WTC11 (cell line): ENCODE results near the gene SCUBE1. TPM values are rescaled to one million over a fixed set of nuclear protein-coding genes. Genes with fewer than 3 reads are reported as not detected.
A peak's percentile ranks its signal among the peaks of the same experiment; 100 is the strongest.

Experiments used
- ATAC-seq: fragments of 200-7000 bp; cut with Tn5 transposase; 2 replicates; pipeline ENCODE4 v1.10.0; 2021; ENCODE audit warnings: mild to moderate bottlenecking, moderate library complexity
- CTCF ChIA-PET: fragments of 300-600 bp; sonication (Branson Sonifier 250); formaldehyde crosslinking; loops from one replicate; lab custom pipeline; 2021; ENCODE audit warnings: antibody characterized with exemption; lab: Charles Lee
- POLR2A ChIA-PET: fragments of 350-600 bp; sonication (Branson Sonifier 250); formaldehyde crosslinking; loops from one replicate; lab custom pipeline; 2021; ENCODE audit warnings: antibody characterized with exemption; lab: Charles Lee
- DNase-seq: peaks from one replicate; pipeline ENCODE4 v3.0.0; 2021; ENCODE audit warnings: low spot score
- H3K27ac Mint-ChIP-seq: 2 replicates; pipeline ENCODE4 v1.8.0; 2021; ENCODE audit warnings: mixed read lengths
- H3K27me3 Mint-ChIP-seq: 2 replicates; pipeline ENCODE4 v1.8.0; 2021; ENCODE audit warnings: low read depth, mild to moderate bottlenecking, moderate library complexity, mixed read lengths
- H3K36me3 Mint-ChIP-seq: 2 replicates; pipeline ENCODE4 v1.8.0; 2021; ENCODE audit warnings: mixed read lengths
- H3K4me1 Mint-ChIP-seq: 2 replicates; pipeline ENCODE4 v1.8.0; 2022; ENCODE audit warnings: mixed read lengths
- H3K4me3 Mint-ChIP-seq: 2 replicates; pipeline ENCODE4 v1.8.0; 2021; ENCODE audit warnings: mild to moderate bottlenecking, moderate library complexity, mixed read lengths
- H3K9me3 Mint-ChIP-seq: 2 replicates; pipeline ENCODE4 v1.8.0; 2021; ENCODE audit warnings: mixed read lengths
- FOXP1 ChIP-seq: sonication (generic); formaldehyde crosslinking; IDR thresholded peaks from 2 replicates; pipeline ENCODE4 v1.8.0; 2022; ENCODE audit warnings: missing genetic modification reagents, mild to moderate bottlenecking, moderate library complexity, borderline replicate concordance
- GRHL2 ChIP-seq: fragments of 250-450 bp; sonication (Bioruptor Pico); IDR thresholded peaks from 2 replicates; pipeline ENCODE4 v1.8.0; 2022; ENCODE audit warnings: mild to moderate bottlenecking, moderate library complexity; ENCODE audit not compliant: insufficient replicate concordance, severe bottlenecking
- NR2C2 ChIP-seq: sonication (generic); formaldehyde crosslinking; IDR thresholded peaks from 2 replicates; pipeline ENCODE4 v1.8.0; 2022; ENCODE audit warnings: mild to moderate bottlenecking, missing genetic modification reagents
- SMAD3 ChIP-seq: sonication (generic); formaldehyde crosslinking; IDR thresholded peaks from 2 replicates; pipeline ENCODE4 v1.8.0; 2022; ENCODE audit warnings: missing genetic modification reagents, mild to moderate bottlenecking, borderline replicate concordance
- TCF7 ChIP-seq: sonication (generic); formaldehyde crosslinking; IDR thresholded peaks from 2 replicates; pipeline ENCODE4 v1.8.0; 2022; ENCODE audit warnings: mild to moderate bottlenecking, low read depth, missing genetic modification reagents, moderate library complexity
- TP53 ChIP-seq: sonication (generic); formaldehyde crosslinking; IDR thresholded peaks from 2 replicates; pipeline ENCODE4 v1.8.1; 2023; ENCODE audit warnings: mild to moderate bottlenecking, missing genetic modification reagents
- ZBTB21 ChIP-seq: sonication (generic); formaldehyde crosslinking; IDR thresholded peaks from 2 replicates; pipeline ENCODE4 v1.8.1; 2023; ENCODE audit warnings: mild to moderate bottlenecking, missing genetic modification reagents, borderline replicate concordance
- ZNF138 ChIP-seq: sonication (generic); formaldehyde crosslinking; conservative IDR thresholded peaks from 2 replicates; pipeline ENCODE4 v1.8.1; 2022; ENCODE audit warnings: mild to moderate bottlenecking, moderate library complexity, missing genetic modification reagents
- ZNF232 ChIP-seq: sonication (generic); formaldehyde crosslinking; IDR thresholded peaks from 2 replicates; pipeline ENCODE4 v1.8.0; 2022; ENCODE audit warnings: mild to moderate bottlenecking, missing genetic modification reagents
- ZNF317 ChIP-seq: sonication (generic); formaldehyde crosslinking; IDR thresholded peaks from 2 replicates; pipeline ENCODE4 v1.8.1; 2023; ENCODE audit warnings: low read depth, mild to moderate bottlenecking, moderate library complexity, missing genetic modification reagents, borderline replicate concordance
- total RNA-seq: library from RNA; stranded (reverse); gene quantifications from 3 replicates; pipeline ENCODE4 v1.2.3, GENCODE V29; 2021
- TF ChIP-seq, protein P1 (sequence below): fragments of 200-600 bp; IDR thresholded peaks from 2 replicates; pipeline ENCODE4 v1.8.0; 2022; ENCODE audit warnings: antibody characterized with exemption
- TF ChIP-seq, protein P2 (sequence below): sonication (generic); formaldehyde crosslinking; IDR thresholded peaks from 2 replicates; pipeline ENCODE4 v1.8.0; 2022; ENCODE audit warnings: mild to moderate bottlenecking, missing genetic modification reagents
- TF ChIP-seq, protein P3 (sequence below): sonication (generic); formaldehyde crosslinking; IDR thresholded peaks from 2 replicates; pipeline ENCODE4 v1.8.1; 2023; ENCODE audit warnings: mild to moderate bottlenecking, missing genetic modification reagents
- TF ChIP-seq, protein P4 (sequence below): sonication (generic); formaldehyde crosslinking; IDR thresholded peaks from 2 replicates; pipeline ENCODE4 v1.8.1; 2022; ENCODE audit warnings: missing genetic modification reagents, borderline replicate concordance
- TF ChIP-seq, protein P5 (sequence below): fragments of 250-450 bp; sonication (Bioruptor Pico); conservative IDR thresholded peaks from 2 replicates; pipeline ENCODE4 v1.9.0; 2021; ENCODE audit warnings: mild to moderate bottlenecking
- TF ChIP-seq, protein P6 (sequence below): sonication (generic); formaldehyde crosslinking; IDR thresholded peaks from 2 replicates; pipeline ENCODE4 v1.8.1; 2023; ENCODE audit warnings: mild to moderate bottlenecking, missing genetic modification reagents, moderate library complexity

The SCUBE1 gene
- total RNA-seq, 1 experiment from 2014 or later = 6.9 TPM

DNA sequence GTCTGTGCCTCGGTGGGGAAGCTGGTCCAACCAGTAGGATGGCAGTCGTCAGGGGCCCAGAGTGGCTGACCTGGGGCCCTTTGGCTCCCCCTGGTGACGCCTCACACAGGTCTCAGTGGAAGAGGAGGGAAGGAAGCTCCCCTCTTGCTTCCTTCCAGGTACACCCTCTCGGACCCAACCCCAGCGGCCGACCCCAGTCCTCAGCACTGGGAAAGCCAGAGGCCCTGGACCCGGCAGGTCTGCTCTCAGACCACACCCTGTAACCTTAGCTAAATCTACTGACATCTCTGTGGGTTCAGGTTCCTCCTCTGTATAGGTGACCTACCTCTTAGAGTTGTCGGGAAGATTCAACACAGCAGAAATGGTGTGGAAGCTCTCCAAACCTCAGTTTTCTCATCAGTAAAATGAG is 3.4 kb upstream of the SCUBE1 start:
- peaks cover 4% of the 10 kb centered on the region for H3K9me3 Mint-ChIP-seq
- CTCF ChIA-PET = interaction anchor here (0.5 to 5.9 kb wide), 51 partner anchors 9 to 410 kb away, joined by 3 to 486 read pairs (median 8); partner anchors contain the start of gene TTLL12
- no peak overlapping the region for H3K27ac Mint-ChIP-seq
- ATAC-seq (peak; percentile 80), DNase-seq (peak; percentile 87)
- no peak overlapping the region for H3K4me3 Mint-ChIP-seq
- peaks cover 31% of the 10 kb centered on the region for H3K4me1 Mint-ChIP-seq
- no peaks in the 10 kb centered on the region for H3K36me3 Mint-ChIP-seq
- peaks cover 43% of the 10 kb centered on the region for H3K27me3 Mint-ChIP-seq
- TF ChIP-seq, protein P1, sequence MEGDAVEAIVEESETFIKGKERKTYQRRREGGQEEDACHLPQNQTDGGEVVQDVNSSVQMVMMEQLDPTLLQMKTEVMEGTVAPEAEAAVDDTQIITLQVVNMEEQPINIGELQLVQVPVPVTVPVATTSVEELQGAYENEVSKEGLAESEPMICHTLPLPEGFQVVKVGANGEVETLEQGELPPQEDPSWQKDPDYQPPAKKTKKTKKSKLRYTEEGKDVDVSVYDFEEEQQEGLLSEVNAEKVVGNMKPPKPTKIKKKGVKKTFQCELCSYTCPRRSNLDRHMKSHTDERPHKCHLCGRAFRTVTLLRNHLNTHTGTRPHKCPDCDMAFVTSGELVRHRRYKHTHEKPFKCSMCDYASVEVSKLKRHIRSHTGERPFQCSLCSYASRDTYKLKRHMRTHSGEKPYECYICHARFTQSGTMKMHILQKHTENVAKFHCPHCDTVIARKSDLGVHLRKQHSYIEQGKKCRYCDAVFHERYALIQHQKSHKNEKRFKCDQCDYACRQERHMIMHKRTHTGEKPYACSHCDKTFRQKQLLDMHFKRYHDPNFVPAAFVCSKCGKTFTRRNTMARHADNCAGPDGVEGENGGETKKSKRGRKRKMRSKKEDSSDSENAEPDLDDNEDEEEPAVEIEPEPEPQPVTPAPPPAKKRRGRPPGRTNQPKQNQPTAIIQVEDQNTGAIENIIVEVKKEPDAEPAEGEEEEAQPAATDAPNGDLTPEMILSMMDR = peak; percentile 57; the same call in 1 of the 2 replicates
- TF ChIP-seq ZNF138 (CRISPR knock-in tag) = no peak
- POLR2A ChIA-PET = interaction anchor here (1.0 kb wide), 1 partner anchor 74 kb away, joined by 3 read pairs; no protein-coding TSS in a partner anchor

DNA sequence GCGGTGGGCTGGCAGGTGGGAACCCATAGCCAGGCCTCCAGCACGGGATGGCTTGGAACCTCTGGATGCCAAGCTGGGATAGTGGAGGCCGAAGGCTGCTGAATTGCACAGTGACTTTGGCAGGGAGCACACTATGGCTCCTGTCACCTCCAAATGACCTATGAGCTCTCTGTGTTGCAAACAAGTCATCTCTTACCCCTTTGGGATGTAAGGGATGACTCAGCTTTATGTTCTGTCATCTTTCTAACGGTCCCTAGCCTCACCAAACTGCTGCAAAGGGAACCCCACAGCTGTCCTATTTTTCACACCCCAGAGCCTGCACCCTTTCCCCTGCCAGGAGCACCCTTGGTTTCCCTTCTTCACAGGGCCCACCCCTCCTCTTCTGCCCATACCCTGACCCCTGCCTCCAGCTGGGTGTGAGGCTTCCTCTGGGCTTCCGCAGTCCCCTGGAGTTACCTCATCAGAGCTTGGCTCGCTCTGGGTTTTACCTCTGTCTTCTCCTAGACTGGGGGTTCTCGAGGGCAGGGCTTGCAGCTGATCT is 2.7 kb upstream of the SCUBE1 start:
- Mint-ChIP-seq H3K4me3 (no peak overlapping the region), H3K27ac (no peak overlapping the region), H3K9me3 (peaks cover 4% of the 10 kb centered on the region), H3K36me3 (no peaks in the 10 kb centered on the region), H3K4me1 (peaks cover 33% of the 10 kb centered on the region), H3K27me3 (peaks cover 50% of the 10 kb centered on the region)
- DNase-seq (no peak), ATAC-seq (no peak)
- TF ChIP-seq TCF7 (CRISPR knock-in tag) = no peak
- no peak for TF ChIP-seq FOXP1
- no peak for TF ChIP-seq ZBTB21 (CRISPR knock-in tag)
- TF ChIP-seq, protein P2, sequence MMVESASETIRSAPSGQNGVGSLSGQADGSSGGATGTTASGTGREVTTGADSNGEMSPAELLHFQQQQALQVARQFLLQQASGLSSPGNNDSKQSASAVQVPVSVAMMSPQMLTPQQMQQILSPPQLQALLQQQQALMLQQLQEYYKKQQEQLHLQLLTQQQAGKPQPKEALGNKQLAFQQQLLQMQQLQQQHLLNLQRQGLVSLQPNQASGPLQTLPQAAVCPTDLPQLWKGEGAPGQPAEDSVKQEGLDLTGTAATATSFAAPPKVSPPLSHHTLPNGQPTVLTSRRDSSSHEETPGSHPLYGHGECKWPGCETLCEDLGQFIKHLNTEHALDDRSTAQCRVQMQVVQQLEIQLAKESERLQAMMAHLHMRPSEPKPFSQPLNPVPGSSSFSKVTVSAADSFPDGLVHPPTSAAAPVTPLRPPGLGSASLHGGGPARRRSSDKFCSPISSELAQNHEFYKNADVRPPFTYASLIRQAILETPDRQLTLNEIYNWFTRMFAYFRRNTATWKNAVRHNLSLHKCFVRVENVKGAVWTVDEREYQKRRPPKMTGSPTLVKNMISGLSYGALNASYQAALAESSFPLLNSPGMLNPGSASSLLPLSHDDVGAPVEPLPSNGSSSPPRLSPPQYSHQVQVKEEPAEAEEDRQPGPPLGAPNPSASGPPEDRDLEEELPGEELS = no peak
- TF ChIP-seq SMAD3 (CRISPR knock-in tag) = no peak
- TF ChIP-seq, protein P3, sequence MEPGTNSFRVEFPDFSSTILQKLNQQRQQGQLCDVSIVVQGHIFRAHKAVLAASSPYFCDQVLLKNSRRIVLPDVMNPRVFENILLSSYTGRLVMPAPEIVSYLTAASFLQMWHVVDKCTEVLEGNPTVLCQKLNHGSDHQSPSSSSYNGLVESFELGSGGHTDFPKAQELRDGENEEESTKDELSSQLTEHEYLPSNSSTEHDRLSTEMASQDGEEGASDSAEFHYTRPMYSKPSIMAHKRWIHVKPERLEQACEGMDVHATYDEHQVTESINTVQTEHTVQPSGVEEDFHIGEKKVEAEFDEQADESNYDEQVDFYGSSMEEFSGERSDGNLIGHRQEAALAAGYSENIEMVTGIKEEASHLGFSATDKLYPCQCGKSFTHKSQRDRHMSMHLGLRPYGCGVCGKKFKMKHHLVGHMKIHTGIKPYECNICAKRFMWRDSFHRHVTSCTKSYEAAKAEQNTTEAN (CRISPR knock-in tag) = no peak
- no peak for TF ChIP-seq ZNF317 (CRISPR knock-in tag)
- TF ChIP-seq ZNF232 (CRISPR knock-in tag) = no peak
- TF ChIP-seq, protein P4, sequence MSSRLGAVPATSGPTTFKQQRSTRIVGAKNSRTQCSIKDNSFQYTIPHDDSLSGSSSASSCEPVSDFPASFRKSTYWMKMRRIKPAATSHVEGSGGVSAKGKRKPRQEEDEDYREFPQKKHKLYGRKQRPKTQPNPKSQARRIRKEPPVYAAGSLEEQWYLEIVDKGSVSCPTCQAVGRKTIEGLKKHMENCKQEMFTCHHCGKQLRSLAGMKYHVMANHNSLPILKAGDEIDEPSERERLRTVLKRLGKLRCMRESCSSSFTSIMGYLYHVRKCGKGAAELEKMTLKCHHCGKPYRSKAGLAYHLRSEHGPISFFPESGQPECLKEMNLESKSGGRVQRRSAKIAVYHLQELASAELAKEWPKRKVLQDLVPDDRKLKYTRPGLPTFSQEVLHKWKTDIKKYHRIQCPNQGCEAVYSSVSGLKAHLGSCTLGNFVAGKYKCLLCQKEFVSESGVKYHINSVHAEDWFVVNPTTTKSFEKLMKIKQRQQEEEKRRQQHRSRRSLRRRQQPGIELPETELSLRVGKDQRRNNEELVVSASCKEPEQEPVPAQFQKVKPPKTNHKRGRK (CRISPR knock-in tag) = no peak
- ChIA-PET POLR2A (interaction anchor here (1.0 kb wide), 1 partner anchor 73 kb away, joined by 3 read pairs; no protein-coding TSS in a partner anchor), CTCF (interaction anchor here (0.6 to 5.9 kb wide), 47 partner anchors 9 to 220 kb away, joined by 3 to 486 read pairs (median 9); partner anchors contain the start of gene TTLL12)

GRCh38 chr22:43345356-43345755 is 2.2 kb upstream of the SCUBE1 start:
- CTCF ChIA-PET = interaction anchor here (0.6 to 5.9 kb wide), 29 partner anchors 10 to 158 kb away, joined by 3 to 486 read pairs (median 11); no protein-coding TSS in a partner anchor
- POLR2A ChIA-PET = no interaction called here
- Mint-ChIP-seq H3K4me3 (no peak overlapping the region), H3K27ac (no peak overlapping the region), H3K27me3 (peaks cover 55% of the 10 kb centered on the region), H3K9me3 (peaks cover 4% of the 10 kb centered on the region), H3K36me3 (no peaks in the 10 kb centered on the region), H3K4me1 (peaks cover 33% of the 10 kb centered on the region)
- no peak for ATAC-seq
- TF ChIP-seq NR2C2 (CRISPR knock-in tag) (no peak), GRHL2 (no peak), TP53 (CRISPR knock-in tag) (no peak)
- TF ChIP-seq, protein P5, sequence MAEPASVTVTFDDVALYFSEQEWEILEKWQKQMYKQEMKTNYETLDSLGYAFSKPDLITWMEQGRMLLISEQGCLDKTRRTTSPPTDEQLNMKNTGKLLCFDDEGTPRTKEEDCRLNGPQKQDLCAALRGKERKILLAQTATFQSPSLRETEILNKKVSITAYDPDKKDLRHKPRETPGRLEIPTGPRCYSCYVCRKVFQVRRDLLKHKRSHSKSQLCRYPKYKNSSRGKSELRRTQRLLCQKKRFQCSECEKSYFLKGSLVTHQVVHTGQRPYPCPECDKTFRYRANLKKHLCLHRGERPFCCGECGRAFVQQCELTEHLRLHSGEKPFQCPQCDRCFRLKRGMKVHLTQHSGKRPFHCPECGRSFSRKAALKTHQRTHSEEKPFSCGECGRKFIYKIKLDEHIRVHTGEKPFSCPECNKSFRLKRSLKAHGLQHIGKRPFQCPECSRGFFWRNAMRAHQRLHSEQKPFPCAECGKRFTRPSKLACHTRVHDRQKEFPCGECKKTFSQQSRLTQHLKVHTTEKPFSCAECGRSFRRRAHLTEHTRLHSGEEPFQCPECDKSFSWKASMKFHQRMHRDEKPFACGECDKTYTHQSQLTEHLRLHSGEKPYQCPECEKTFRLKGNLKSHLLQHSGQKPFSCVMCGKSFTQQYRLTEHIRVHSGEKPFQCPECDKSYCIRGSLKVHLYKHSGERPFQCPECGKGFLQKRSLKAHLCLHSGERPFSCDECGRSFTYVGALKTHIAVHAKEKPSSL = no peak
- TF ChIP-seq, protein P6, sequence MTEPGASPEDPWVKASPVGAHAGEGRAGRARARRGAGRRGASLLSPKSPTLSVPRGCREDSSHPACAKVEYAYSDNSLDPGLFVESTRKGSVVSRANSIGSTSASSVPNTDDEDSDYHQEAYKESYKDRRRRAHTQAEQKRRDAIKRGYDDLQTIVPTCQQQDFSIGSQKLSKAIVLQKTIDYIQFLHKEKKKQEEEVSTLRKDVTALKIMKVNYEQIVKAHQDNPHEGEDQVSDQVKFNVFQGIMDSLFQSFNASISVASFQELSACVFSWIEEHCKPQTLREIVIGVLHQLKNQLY = no peak
- DNase-seq = no peak
